NT2/D1 (cell line): ENCODE results near the gene CDH12.

Experiments used
- SUZ12 ChIP-seq: IDR thresholded peaks from 2 replicates; pipeline ENCODE4 v1.6.1; 2011; ENCODE audit not compliant: insufficient read length, insufficient read depth; ENCODE audit errors: extremely low read depth
- YY1 ChIP-seq: IDR thresholded peaks from 2 replicates; pipeline ENCODE4 v1.6.1; 2011; ENCODE audit not compliant: insufficient read length, insufficient read depth

DNA sequence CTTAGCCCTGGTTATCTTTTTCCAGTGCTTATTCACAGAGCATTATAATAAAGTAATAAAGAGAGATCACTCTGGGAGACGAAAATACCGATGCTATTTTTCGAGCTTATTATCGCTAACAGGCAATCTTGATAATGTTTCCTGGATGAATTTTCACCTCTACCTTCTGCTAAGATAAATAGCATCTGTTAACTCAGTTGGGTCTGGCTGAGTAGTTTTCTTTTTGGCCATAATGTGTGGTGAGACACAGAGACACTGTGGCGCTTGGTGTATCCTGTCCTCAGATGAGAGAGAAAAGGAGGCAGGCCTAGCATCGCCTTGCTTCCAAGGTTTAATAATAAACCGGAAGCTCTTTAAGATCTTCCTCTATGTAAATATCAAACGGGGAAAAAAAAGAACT, 46.2 kb upstream of the CDH12 start:
- no peak for TF ChIP-seq YY1
- TF ChIP-seq SUZ12: no peak
